ENCODE data around the gene OSBPL7. TPM values are rescaled to one million over a fixed set of nuclear protein-coding genes. Genes with fewer than 3 reads are reported as not detected.

Gene OSBPL7
- total and polyA plus RNA-seq, 9 donors = 7.1 to 18.7 (median 10.2) TPM

DNA sequence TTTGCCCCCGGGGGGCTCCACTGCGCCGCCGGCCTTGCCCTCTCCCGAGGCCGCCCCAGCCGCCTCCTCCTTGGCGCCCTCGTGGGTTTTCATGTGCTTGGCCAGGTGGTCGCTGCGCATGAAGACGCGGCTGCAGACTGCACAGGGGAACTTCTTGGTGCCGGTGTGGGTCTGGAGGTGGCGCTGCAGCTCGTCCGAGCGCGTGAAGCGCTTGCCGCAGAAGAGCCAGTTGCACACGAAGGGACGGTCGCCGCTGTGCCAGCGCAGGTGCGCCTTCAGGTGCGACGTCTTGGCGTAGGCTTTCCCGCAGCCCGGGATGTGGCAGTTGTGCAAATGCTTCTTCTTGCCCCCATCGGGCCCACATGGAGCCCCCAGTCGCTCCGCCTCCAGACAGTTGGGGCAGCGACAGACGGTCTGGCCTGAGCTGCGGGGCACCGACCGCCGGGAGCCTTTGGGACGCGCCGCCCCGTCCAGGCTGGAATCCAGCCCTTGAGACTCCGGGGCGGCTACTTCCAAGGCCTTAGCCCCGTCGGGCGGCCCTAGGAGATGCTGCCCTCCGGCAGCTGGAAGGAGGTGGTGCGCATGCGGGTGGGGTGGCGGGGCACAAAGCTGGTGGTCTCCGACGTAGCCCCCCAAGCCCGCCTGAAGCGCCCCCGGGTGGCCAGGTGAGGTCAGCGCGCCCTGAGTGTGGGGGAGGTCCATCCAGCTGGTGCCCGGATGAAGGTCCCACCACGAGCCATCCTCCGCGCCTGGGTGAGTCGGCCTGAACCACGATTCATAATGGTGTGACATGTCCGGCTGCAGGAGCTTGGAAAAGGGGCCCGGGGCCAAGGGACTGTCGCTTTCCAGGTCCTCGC, 26.0 kb upstream of the OSBPL7 start:
- H3K36me3 ChIP-seq (ENCODE audit: control insufficient read depth, insufficient read depth, low read length) = no peaks in the 10 kb centered on the region
- no peaks in the 10 kb centered on the region for H3K9me3 ChIP-seq (replicated peaks; ENCODE audit: control insufficient read depth, low read depth, low read length)
- no peak for DNase-seq
- H3K27ac ChIP-seq (ENCODE audit: low read length) = no peak overlapping the region
- H3K4me1 ChIP-seq (ENCODE audit: control insufficient read depth, insufficient read depth, low read length) = peaks cover 19% of the 10 kb centered on the region
- H3K27me3 ChIP-seq (ENCODE audit: control insufficient read depth, insufficient read depth, low read length) = peaks cover 85% of the 10 kb centered on the region
- 17% methylated on average over 71 of the region's 71 CpGs for WGBS (ENCODE audit: insufficient coverage)
- no peak overlapping the region for H3K4me3 ChIP-seq (ENCODE audit: low read length)

DNA sequence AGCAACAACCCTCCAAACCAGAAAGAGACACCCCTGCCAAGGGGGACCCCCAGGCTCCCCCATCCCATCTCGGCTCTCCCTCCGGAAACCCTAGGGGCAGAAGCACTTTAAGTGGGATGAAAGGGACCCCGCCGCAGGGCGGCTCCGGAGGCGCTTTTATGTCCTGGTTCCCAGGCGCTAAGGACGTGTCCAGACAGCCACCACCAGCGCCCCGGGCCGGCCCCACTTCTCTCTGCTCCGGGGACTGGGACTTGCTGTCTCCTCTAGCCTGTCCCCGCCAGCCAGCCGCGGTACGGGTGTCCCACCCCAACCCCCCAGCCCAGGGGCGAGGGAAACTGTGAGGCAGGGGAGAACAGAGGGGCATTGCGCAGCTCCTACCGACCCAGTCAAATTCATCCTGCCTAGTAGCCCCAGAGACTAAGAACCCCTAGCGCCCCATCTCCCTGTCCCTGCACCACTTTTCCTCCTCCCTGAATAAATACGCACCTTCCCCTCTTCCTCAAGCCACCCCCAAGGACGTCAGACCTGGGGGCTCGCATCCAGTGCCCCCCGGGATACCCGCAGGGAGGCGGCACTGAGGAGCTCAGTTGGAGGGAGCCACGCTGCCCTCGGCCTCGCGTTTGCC, 25.2 kb upstream of the OSBPL7 start:
- Histone ChIP-seq H3K4me3 (ENCODE audit: low read length) (no peak overlapping the region), H3K27me3 (ENCODE audit: control insufficient read depth, insufficient read depth, low read length) (peaks cover 77% of the 10 kb centered on the region), H3K36me3 (ENCODE audit: control insufficient read depth, insufficient read depth, low read length) (no peaks in the 10 kb centered on the region), H3K27ac (ENCODE audit: low read length) (no peak overlapping the region), H3K4me1 (ENCODE audit: control insufficient read depth, insufficient read depth, low read length) (peaks cover 14% of the 10 kb centered on the region), H3K9me3 (replicated peaks; ENCODE audit: control insufficient read depth, low read depth, low read length) (no peaks in the 10 kb centered on the region)
- 24% methylated on average over 14 of the region's 31 CpGs for WGBS (ENCODE audit: insufficient coverage)
- DNase-seq = no peak

DNA sequence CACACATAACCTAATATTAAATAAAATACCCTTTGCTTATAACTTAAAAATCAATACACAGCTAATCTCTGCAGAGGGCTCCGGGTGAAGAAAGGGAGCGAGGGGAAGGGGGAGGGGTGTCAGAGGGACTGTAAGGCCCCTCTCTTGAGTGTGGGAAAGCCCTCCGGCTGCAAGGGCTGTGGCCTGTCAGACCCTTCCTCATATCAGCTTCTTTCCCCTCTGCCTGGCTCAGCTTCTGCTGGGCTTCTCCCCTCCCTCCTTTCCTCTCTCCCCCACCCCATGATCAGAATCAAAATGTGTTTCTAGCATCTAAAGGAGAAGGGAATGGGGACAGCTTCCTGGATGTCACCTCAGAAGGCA, 24.1 kb upstream of the OSBPL7 start:
- Histone ChIP-seq H3K4me3 (ENCODE audit: low read length) (no peak overlapping the region), H3K4me1 (ENCODE audit: control insufficient read depth, insufficient read depth, low read length) (peaks cover 15% of the 10 kb centered on the region), H3K9me3 (replicated peaks; ENCODE audit: control insufficient read depth, low read depth, low read length) (no peaks in the 10 kb centered on the region), H3K36me3 (ENCODE audit: control insufficient read depth, insufficient read depth, low read length) (no peaks in the 10 kb centered on the region), H3K27ac (ENCODE audit: low read length) (no peak overlapping the region), H3K27me3 (ENCODE audit: control insufficient read depth, insufficient read depth, low read length) (peaks cover 66% of the 10 kb centered on the region)
- no CpG with 5 or more reads among the region's 3 CpGs for WGBS (ENCODE audit: insufficient coverage)
- DNase-seq = no peak

DNA sequence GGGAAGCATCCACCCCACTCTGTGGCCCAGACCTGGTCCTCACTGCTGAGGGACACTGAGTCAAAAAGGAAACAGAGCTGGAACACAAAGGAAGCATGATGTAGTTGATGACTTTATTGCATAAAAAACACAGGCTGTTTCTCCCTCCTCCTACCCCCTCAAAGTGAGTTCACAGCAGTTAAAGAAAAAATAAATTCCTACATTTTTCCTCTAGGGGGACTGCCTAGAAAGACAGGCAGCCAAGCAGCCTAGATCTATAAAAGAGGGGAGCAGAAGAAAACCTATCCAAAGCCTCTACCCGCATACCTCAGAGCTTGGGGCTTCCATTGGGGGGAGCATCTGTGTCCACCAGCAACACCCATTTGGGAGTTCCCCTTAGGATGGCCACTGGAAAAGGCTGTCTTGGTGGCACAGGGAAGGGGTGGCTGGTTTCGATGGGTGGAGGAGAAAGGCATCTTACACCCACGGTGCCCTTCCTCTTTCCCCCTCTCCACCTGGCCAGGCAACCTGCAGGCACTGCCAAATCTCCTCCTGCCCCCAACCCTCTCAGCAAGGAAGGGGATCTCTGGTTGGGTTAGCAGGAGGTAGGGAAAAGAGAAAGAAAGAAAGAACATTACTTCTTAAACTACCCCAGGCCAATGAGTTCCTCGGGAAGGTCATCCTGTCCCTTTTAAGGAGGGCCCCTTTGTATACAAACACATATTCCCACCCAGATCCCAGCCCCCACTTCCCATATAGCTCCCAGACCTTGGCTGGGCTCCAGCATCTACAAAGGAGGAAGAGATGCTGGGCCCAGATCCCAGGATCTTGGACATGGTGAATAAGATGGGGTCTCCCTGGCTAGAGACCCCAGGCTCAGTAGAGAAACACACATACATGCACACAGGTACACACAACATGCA, 23.5 kb upstream of the OSBPL7 start:
- H3K36me3 ChIP-seq (ENCODE audit: control insufficient read depth, insufficient read depth, low read length) = no peaks in the 10 kb centered on the region
- H3K9me3 ChIP-seq (replicated peaks; ENCODE audit: control insufficient read depth, low read depth, low read length) = no peaks in the 10 kb centered on the region
- no peak for DNase-seq
- peaks cover 60% of the 10 kb centered on the region for H3K27me3 ChIP-seq (ENCODE audit: control insufficient read depth, insufficient read depth, low read length)
- peaks cover 21% of the 10 kb centered on the region for H3K4me1 ChIP-seq (ENCODE audit: control insufficient read depth, insufficient read depth, low read length)
- H3K27ac ChIP-seq (ENCODE audit: low read length) = no peak overlapping the region
- WGBS (ENCODE audit: insufficient coverage) = no CpG with 5 or more reads among the region's 4 CpGs
- H3K4me3 ChIP-seq (ENCODE audit: low read length) = no peak overlapping the region

DNA sequence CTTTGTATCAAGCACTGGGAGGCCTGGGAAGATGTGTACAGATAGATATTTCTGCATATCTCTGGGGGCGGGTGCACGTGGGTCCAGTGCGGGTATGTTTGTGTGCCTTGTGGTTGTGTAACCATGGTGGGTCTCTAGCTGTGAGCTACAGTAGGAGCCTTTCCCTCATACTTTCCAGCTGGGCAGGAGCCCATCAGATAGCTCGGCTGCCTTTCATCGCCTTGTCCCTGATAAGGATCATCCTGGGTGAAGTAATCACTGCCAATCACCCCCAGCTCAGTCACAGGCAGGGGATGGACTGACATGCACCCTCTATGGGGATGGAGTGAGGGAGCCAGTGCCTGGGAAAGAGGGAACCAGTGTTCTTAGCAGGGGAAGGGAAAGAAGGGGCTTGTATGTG, 22.6 kb upstream of the OSBPL7 start:
- Histone ChIP-seq H3K4me1 (ENCODE audit: control insufficient read depth, insufficient read depth, low read length) (peaks cover 28% of the 10 kb centered on the region), H3K36me3 (ENCODE audit: control insufficient read depth, insufficient read depth, low read length) (peaks cover 4% of the 10 kb centered on the region), H3K27me3 (ENCODE audit: control insufficient read depth, insufficient read depth, low read length) (peaks cover 51% of the 10 kb centered on the region), H3K9me3 (replicated peaks; ENCODE audit: control insufficient read depth, low read depth, low read length) (no peaks in the 10 kb centered on the region), H3K4me3 (ENCODE audit: low read length) (no peak overlapping the region), H3K27ac (ENCODE audit: low read length) (no peak overlapping the region)
- DNase-seq = no peak
- WGBS (ENCODE audit: insufficient coverage) = 80% methylated on average over 1 of the region's 5 CpGs

DNA sequence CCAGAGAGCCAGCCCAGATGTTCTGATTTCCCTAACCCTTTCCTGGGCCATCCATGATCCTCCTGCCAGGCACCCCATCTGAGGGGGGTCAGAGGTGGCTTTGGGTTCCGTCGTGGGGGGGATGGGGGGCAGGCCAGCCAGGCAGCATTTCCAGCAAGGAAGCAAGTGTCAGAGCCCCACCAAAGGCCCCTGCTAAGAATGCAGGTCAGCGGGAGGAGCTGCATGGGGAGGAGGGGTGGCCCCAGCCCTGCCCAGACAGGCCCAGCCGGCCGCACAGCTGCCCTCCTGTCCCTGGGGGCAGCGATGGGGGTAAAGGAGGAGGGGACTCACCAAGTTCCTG, 21.8 kb upstream of the OSBPL7 start:
- Histone ChIP-seq H3K27me3 (ENCODE audit: control insufficient read depth, insufficient read depth, low read length) (peaks cover 43% of the 10 kb centered on the region), H3K9me3 (replicated peaks; ENCODE audit: control insufficient read depth, low read depth, low read length) (no peaks in the 10 kb centered on the region), H3K4me3 (ENCODE audit: low read length) (no peak overlapping the region), H3K36me3 (ENCODE audit: control insufficient read depth, insufficient read depth, low read length) (peaks cover 12% of the 10 kb centered on the region), H3K4me1 (ENCODE audit: control insufficient read depth, insufficient read depth, low read length) (peaks cover 29% of the 10 kb centered on the region), H3K27ac (ENCODE audit: low read length) (no peak overlapping the region)
- WGBS (ENCODE audit: insufficient coverage) = 13% methylated on average over 5 of the region's 6 CpGs
- DNase-seq = no peak

DNA sequence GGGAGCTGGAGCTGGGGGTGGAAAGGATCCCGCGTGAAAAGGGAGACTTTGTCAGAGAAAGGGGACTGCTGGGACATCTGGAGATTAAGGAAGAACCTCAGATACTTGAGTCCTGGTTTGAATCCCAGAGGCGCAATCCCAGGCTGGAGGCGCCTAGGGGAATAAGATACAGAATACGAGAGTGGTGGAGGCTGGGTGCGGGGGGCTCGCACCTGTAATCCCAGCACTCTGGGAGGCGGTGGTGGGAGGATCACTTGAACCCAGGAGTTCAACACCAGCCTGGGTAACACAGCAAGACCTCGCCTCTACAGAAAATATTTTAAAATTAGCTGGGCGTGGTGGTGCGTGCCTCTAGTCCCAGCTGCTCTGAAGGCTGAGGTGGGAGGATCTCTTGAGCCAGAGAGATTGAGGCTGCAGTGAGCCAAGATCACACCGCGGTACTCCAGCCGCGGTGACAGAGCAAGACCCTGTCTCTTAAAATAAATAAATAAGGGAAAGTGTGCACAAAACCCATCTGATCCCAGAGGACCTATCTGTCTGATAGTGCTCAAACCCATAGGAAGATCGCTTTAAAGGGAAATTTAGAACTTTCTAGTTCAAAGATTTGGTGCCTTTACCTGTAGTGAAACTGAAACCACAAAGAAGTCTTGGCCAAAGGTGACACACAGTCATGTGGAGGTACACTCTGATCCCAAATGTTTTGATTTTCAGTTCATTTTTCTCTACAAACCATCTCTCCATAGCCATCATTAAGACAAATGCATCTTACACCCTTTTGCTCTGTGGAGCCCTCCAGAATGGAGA, 20.1 kb upstream of the OSBPL7 start:
- peak overlapping the region; percentile 60 for H3K27ac ChIP-seq (ENCODE audit: low read length)
- peaks cover 28% of the 10 kb centered on the region for H3K36me3 ChIP-seq (ENCODE audit: control insufficient read depth, insufficient read depth, low read length)
- no peak for DNase-seq
- H3K9me3 ChIP-seq (replicated peaks; ENCODE audit: control insufficient read depth, low read depth, low read length) = no peaks in the 10 kb centered on the region
- peaks cover 26% of the 10 kb centered on the region for H3K27me3 ChIP-seq (ENCODE audit: control insufficient read depth, insufficient read depth, low read length)
- H3K4me1 ChIP-seq (ENCODE audit: control insufficient read depth, insufficient read depth, low read length) = peaks cover 37% of the 10 kb centered on the region
- WGBS (ENCODE audit: insufficient coverage) = 50% methylated on average over 12 of the region's 16 CpGs
- H3K4me3 ChIP-seq (ENCODE audit: low read length) = peak overlapping the region; percentile 60

DNA sequence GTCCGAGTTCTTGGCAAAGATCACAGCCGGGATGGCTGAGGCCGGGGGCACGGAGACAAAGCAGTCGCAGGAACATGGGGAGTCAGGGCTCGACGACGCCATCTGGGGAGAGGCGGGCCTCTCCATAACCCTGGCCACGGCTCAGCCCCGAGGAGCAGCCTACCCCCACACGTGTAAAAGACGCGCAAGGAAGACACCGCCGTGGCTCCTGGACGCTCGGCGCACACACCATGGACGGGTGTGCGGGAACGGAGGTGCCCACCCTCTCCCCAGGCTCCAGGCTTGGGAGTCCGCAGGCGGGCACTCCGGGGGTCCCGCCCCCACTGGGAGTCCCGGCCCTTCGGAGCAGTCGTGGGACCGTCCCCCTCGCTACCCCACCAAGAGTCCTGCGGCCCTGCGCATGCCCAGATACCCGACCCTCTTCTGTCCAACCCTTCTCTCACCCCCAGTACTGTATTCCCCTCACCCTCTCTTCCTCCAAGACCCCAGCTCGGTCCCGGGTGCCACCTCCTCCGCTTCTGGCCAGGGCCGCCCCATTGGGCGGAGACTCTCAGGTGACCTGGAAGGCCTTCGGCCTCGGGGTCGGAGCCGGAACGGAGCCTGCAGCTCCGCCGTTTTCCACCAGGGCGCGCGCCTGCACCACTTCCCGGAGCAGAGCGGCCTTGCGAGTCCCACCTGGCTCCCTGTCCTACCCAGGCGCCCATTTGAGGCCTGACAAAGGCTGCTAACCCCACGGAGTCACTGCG, 19.3 kb upstream of the OSBPL7 start, which contains the start of gene SCRN2:
Gene SCRN2 (minus strand): TSS at position 532 of the 746 bp plus-strand sequence. CDS start 430 bp downstream, at position 102.
- peak within 1 kb of the TSS; percentile 60 for H3K4me3 ChIP-seq (ENCODE audit: low read length)
- peaks cover 31% of the 10 kb centered on the region for H3K36me3 ChIP-seq (ENCODE audit: control insufficient read depth, insufficient read depth, low read length)
- no peaks in the 10 kb centered on the region for H3K9me3 ChIP-seq (replicated peaks; ENCODE audit: control insufficient read depth, low read depth, low read length)
- peak within 1 kb of the TSS; percentile 60 for H3K27ac ChIP-seq (ENCODE audit: low read length)
- WGBS (ENCODE audit: insufficient coverage) = 0% methylated on average over 53 of the region's 55 CpGs
- H3K4me1 ChIP-seq (ENCODE audit: control insufficient read depth, insufficient read depth, low read length) = peaks cover 37% of the 10 kb centered on the region
- DNase-seq = peak; percentile 91
- H3K27me3 ChIP-seq (ENCODE audit: control insufficient read depth, insufficient read depth, low read length) = peaks cover 18% of the 10 kb centered on the region
